Activated gamma-delta T cell treated with anti-CD3 and anti-CD28 coated beads, Interleukin-2, amount 50 U/mL, for 16 hours (primary cell): ENCODE measurements around the gene TCF12.

Experiments used
- DNase-seq: peaks from one replicate; pipeline ENCODE4 v3.0.0-alpha.2; 2020; ENCODE audit warnings: low read depth

The TCF12 gene

GRCh38 chr15:57298843-57299550 is 380.6 kb downstream of the TCF12 start:
- no peak for DNase-seq

GRCh38 chr15:57301307-57301706 is 382.9 kb downstream of the TCF12 start:
- no peak for DNase-seq

GRCh38 chr15:57302640-57303257 is 384.3 kb downstream of the TCF12 start:
- DNase-seq: no peak

- DNase-seq: no peak
These were observed 386.6 kb downstream of the TCF12 start for GRCh38 chr15:57305009-57305408.

GRCh38 chr15:57306161-57306943 is 387.9 kb downstream of the TCF12 start:
- DNase-seq: peak; percentile 76

GRCh38 chr15:57306944-57307411 is 388.5 kb downstream of the TCF12 start:
- no peak for DNase-seq

GRCh38 chr15:57307527-57308169 is 389.2 kb downstream of the TCF12 start:
- DNase-seq: no peak

GRCh38 chr15:57308170-57308545 is 389.7 kb downstream of the TCF12 start:
- DNase-seq: no peak

- no peak for DNase-seq
These were observed 391.7 kb downstream of the TCF12 start for GRCh38 chr15:57309856-57310760.

- no peak for DNase-seq
These were observed 392.4 kb downstream of the TCF12 start for GRCh38 chr15:57310876-57311275.

GRCh38 chr15:57312006-57312317 is 393.5 kb downstream of the TCF12 start:
- no peak for DNase-seq

GRCh38 chr15:57312318-57313133 is 394.1 kb downstream of the TCF12 start:
- DNase-seq: no peak

GRCh38 chr15:57313134-57313483 is 394.7 kb downstream of the TCF12 start:
- no peak for DNase-seq

GRCh38 chr15:57314221-57314620 is 395.8 kb downstream of the TCF12 start:
- no peak for DNase-seq

GRCh38 chr15:57316451-57316850 is 398.0 kb downstream of the TCF12 start:
- no peak for DNase-seq

GRCh38 chr15:57319226-57319918 is 400.9 kb downstream of the TCF12 start:
- DNase-seq: no peak

GRCh38 chr15:57319919-57320560 is 401.6 kb downstream of the TCF12 start:
- DNase-seq: no peak

GRCh38 chr15:57320631-57321220 is 402.3 kb downstream of the TCF12 start:
- no peak for DNase-seq

GRCh38 chr15:57321485-57321884 is 403.0 kb downstream of the TCF12 start:
- DNase-seq: no peak
